Measurements from ENCODE around the gene TTLL3. TPM values are rescaled to one million over a fixed set of nuclear protein-coding genes. Genes with fewer than 3 reads are reported as not detected.
"Not testable (repeated sequence)": the region's sequence is repeated elsewhere in the genome, so short reads cannot be mapped to it uniquely, and the experiment has no call there.

TTLL3 gene
- total and polyA plus RNA-seq, 2 donors (not counting 3 experiments of a cell fraction or from before 2014, with no cell fraction given): 43.5 to 65.2 TPM

GRCh38 chr3:9846931-9847488 is 36.9 kb downstream of the TTLL3 start:
- Histone ChIP-seq H3K4me1 (ENCODE audit: control insufficient read depth, extremely low read depth, insufficient read depth, low read length) (peaks cover 12% of the 10 kb centered on the region), H3K79me2 (ENCODE audit: control insufficient read depth, insufficient read depth, low read length) (peaks cover 3% of the 10 kb centered on the region), H3K4me2 (ENCODE audit: insufficient read depth, low read length) (no peak overlapping the region), H3K27ac (ENCODE audit: insufficient read depth, low read depth, low read length) (no peak overlapping the region), H3K36me3 (ENCODE audit: control insufficient read depth in 2 of 2, extremely low read depth in 1 of 2, insufficient read depth in 2 of 2, low read length in 2 of 2) (peaks cover 0 to 2% of the 10 kb centered on the region in 2 experiments), H3K9me1 (replicated peaks; ENCODE audit: control insufficient read depth, extremely low read depth, insufficient read depth, low read length) (no peaks in the 10 kb centered on the region), H4K20me1 (replicated peaks; ENCODE audit: control insufficient read depth, extremely low read depth, insufficient read depth, low read length) (no peaks in the 10 kb centered on the region), H2AFZ (ENCODE audit: low read depth, low read length) (no peak overlapping the region), H3K9ac (replicated peaks; ENCODE audit: extremely low read depth, insufficient read depth, low read length) (no peak overlapping the region), H3K9me3 (replicated peaks; ENCODE audit: control insufficient read depth, insufficient read depth, low read length) (no peaks in the 10 kb centered on the region), H3K27me3 (ENCODE audit: control insufficient read depth in 2 of 2, insufficient read depth in 2 of 2, low read length in 2 of 2) (no peaks in the 10 kb centered on the region), H3K4me3 (replicated peaks in 1 of 3; ENCODE audit: insufficient read depth in 1 of 3, low read depth in 1 of 3, low read length in 3 of 3) (no peak overlapping the region)
- TF ChIP-seq CTCF (IDR thresholded peaks at IDR 0.05; ENCODE audit: extremely low read depth in 1 of 2, insufficient read depth in 1 of 2, low read depth in 1 of 2, low read length in 2 of 2) (no peak), MYC (IDR thresholded peaks at IDR 0.05; ENCODE audit: low read depth, low read length) (no peak), POLR2A (IDR thresholded peaks at IDR 0.05; ENCODE audit: low read depth, low read length) (no peak), EZH2 (IDR thresholded peaks at IDR 0.05; ENCODE audit: borderline replicate concordance, low read depth, low read length, severe bottlenecking) (no peak), FOS (IDR thresholded peaks at IDR 0.05; ENCODE audit: borderline replicate concordance, insufficient read depth, low read length) (no peak), POLR2AphosphoS5 (IDR thresholded peaks at IDR 0.05; ENCODE audit: insufficient read depth, low read depth, low read length) (no peak), JUN (IDR thresholded peaks at IDR 0.05; ENCODE audit: borderline replicate concordance, insufficient read depth, insufficient read length, low read depth) (no peak), GATA2 (IDR thresholded peaks at IDR 0.05; ENCODE audit: insufficient read depth, insufficient read length, low read depth, low read length) (no peak)
- TF ChIP-seq, protein P1, sequence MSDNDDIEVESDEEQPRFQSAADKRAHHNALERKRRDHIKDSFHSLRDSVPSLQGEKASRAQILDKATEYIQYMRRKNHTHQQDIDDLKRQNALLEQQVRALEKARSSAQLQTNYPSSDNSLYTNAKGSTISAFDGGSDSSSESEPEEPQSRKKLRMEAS (IDR thresholded peaks at IDR 0.05; ENCODE audit: insufficient read depth, insufficient read length): no peak
- intact Hi-C loops (cut with micrococcal nuclease): no loop called here
- DNase-seq (ENCODE audit: low read depth, low spot score) (no peak), FAIRE-seq (no peak)
- ChIA-PET CTCF (interaction anchor here (0.7 to 5.2 kb wide), 4 partner anchors 10 to 100 kb away, joined by 3 to 35 read pairs (median 6); partner anchors contain the start of gene CRELD1), POLR2A (interaction anchor here (0.6 to 0.7 kb wide), 3 partner anchors 9 to 100 kb away, joined by 3 to 5 read pairs (median 4); no protein-coding TSS in a partner anchor)
- dilution Hi-C loops (cut with MboI; ENCODE audit: extremely low pct_ligation_motif_present, low sequenced_read_pairs): no loop called here
- BruUV-seq (replicated peaks): no TSS peak

- intact Hi-C loops (cut with micrococcal nuclease): loop anchor here (1.0 kb wide), 1 partner anchor 98 kb away; no protein-coding TSS in a partner anchor
- H3K9me3 ChIP-seq (replicated peaks; ENCODE audit: control insufficient read depth, insufficient read depth, low read length); POLR2A ChIA-PET; H3K27me3 ChIP-seq (ENCODE audit: control insufficient read depth in 2 of 2, insufficient read depth in 2 of 2, low read length in 2 of 2); BruUV-seq (replicated peaks); H3K4me1 ChIP-seq (ENCODE audit: control insufficient read depth, extremely low read depth, insufficient read depth, low read length); H3K27ac ChIP-seq (ENCODE audit: insufficient read depth, low read depth, low read length); dilution Hi-C loops (cut with MboI; ENCODE audit: extremely low pct_ligation_motif_present, low sequenced_read_pairs); DNase-seq (ENCODE audit: low read depth, low spot score); H3K9ac ChIP-seq (replicated peaks; ENCODE audit: extremely low read depth, insufficient read depth, low read length); H3K4me2 ChIP-seq (ENCODE audit: insufficient read depth, low read length); H3K36me3 ChIP-seq (ENCODE audit: control insufficient read depth in 2 of 2, extremely low read depth in 1 of 2, insufficient read depth in 2 of 2, low read length in 2 of 2); H2AFZ ChIP-seq (ENCODE audit: low read depth, low read length); H3K4me3 ChIP-seq (replicated peaks in 1 of 3; ENCODE audit: insufficient read depth in 1 of 3, low read depth in 1 of 3, low read length in 3 of 3); FAIRE-seq; H4K20me1 ChIP-seq (replicated peaks; ENCODE audit: control insufficient read depth, extremely low read depth, insufficient read depth, low read length); H3K79me2 ChIP-seq (ENCODE audit: control insufficient read depth, insufficient read depth, low read length); H3K9me1 ChIP-seq (replicated peaks; ENCODE audit: control insufficient read depth, extremely low read depth, insufficient read depth, low read length): not testable (repeated sequence)
- CTCF ChIA-PET: interaction anchor here (1.3 to 1.4 kb wide), 4 partner anchors 10 to 99 kb away, joined by 3 to 11 read pairs (median 6); no protein-coding TSS in a partner anchor
These were observed 37.8 kb downstream of the TTLL3 start for GRCh38 chr3:9847870-9848269.

Measured in endothelial cell of umbilical vein (primary cell).